Measurements from ENCODE around the gene ANKRD60.

GRCh38 chr20:58175836-58176235, 52.6 kb downstream of the ANKRD60 start:
- TF ChIP-seq CTCF (conservative IDR thresholded peaks at IDR 0.05; ENCODE audit: low read depth, low read length) (no peak), BHLHE40 (IDR thresholded peaks at IDR 0.05; ENCODE audit: low read depth, low read length) (no peak), POLR2A (IDR thresholded peaks at IDR 0.05; ENCODE audit: low read depth, low read length) (no peak), USF2 (IDR thresholded peaks at IDR 0.05; ENCODE audit: low read depth, low read length) (no peak), RCOR1 (IDR thresholded peaks at IDR 0.05; ENCODE audit: insufficient replicate concordance, low read length) (no peak), CEBPB (IDR thresholded peaks at IDR 0.05; ENCODE audit: low read depth, low read length) (no peak), MAZ (IDR thresholded peaks at IDR 0.05; ENCODE audit: borderline replicate concordance, low read depth, low read length) (no peak), RAD21 (IDR thresholded peaks at IDR 0.05; ENCODE audit: low read length) (no peak)

Measured in IMR-90 (cell line).